K562 (cell line): ENCODE results near the gene TSTD1. TPM values are rescaled to one million over a fixed set of nuclear protein-coding genes. Genes with fewer than 3 reads are reported as not detected.
A peak's percentile ranks its signal among the peaks of the same experiment; 100 is the strongest.

ENCODE experiments used
- ATAC-seq: fragments of 200-7000 bp; cut with Tn5 transposase; 3 replicates; pipeline ENCODE4 v1.9.1; 2020; ENCODE audit warnings: moderate library complexity
- BruUV-seq: library from RNA; stranded (reverse); fragments of 400-500 nt; replicated peaks from 2 replicates; lab custom pipeline; 2021; lab: Mats Ljungman, UMichigan
- CTCF ChIA-PET: fragments of 300-600 bp; formaldehyde crosslinking; extraction: SDS; loops from one replicate; lab custom pipeline; 2021; ENCODE audit warnings: low intra/inter-chr PET ratio; lab: Yijun Ruan, JAX
- POLR2A ChIA-PET: fragments of 300-600, 350-650 bp; sonication (Branson Sonifier 250); formaldehyde crosslinking; extraction: SDS; loops from one replicate; lab custom pipeline; 2021; ENCODE audit warnings: antibody characterized with exemption, inconsistent platforms; lab: Yijun Ruan, JAX
- DNase-seq, 4 experiments: peaks; one replicate each; pipeline versions ENCODE4 v3.0.0 to v3.0.0-alpha.2; 2011 to 2018; ENCODE audit warnings: low spot score in 3 of 4, mixed read lengths in 3 of 4; ENCODE audit errors: extremely low read depth in 1 of 4
- FAIRE-seq: peaks from 2 replicates; lab custom pipeline; 2011; peaks lifted over from hg19 to GRCh38; lab: Jason Lieb, UNC
- H2AFZ ChIP-seq: 2 replicates; pipeline ENCODE4 v1.6.0; 2011; ENCODE audit warnings: low read depth, low read length, control low read depth, inconsistent platforms
- H3K27ac ChIP-seq: fragments of 200-600 bp; 3 replicates; pipeline ENCODE4 v1.8.0; 2011; ENCODE audit warnings: low read depth, mild to moderate bottlenecking, control low read depth, inconsistent platforms, low read length, moderate library complexity, mixed read lengths; ENCODE audit errors: extremely low read depth
- H3K27me3 ChIP-seq, 2 experiments: fragments of 300-600 bp in 1 of 2; 2 replicates in 1 of 2; 3 replicates in 1 of 2; pipeline versions ENCODE4 v1.6.0 to v1.8.0; 2011; ENCODE audit warnings: inconsistent platforms in 2 of 2, low read length in 2 of 2, mild to moderate bottlenecking in 1 of 2, mixed read lengths in 1 of 2, moderate library complexity in 1 of 2; ENCODE audit not compliant: control insufficient read depth in 2 of 2, insufficient read depth in 2 of 2
- H3K36me3 ChIP-seq: fragments of 300-600 bp; 3 replicates; pipeline ENCODE4 v1.8.0; 2011; ENCODE audit warnings: mild to moderate bottlenecking, low read length, inconsistent platforms; ENCODE audit not compliant: control insufficient read depth, insufficient read depth
- H3K4me1 ChIP-seq, 2 experiments: fragments of 200-600 bp in 1 of 2; replicated peaks in 1 of 2; 2 replicates in 1 of 2; 3 replicates in 1 of 2; pipeline versions ENCODE4 v1.5.1 to v1.8.0; 2011; ENCODE audit warnings: inconsistent platforms in 2 of 2, low read length in 2 of 2, mild to moderate bottlenecking in 1 of 2, mixed read lengths in 1 of 2, moderate library complexity in 1 of 2; ENCODE audit not compliant: control insufficient read depth in 2 of 2, insufficient read depth in 2 of 2
- H3K4me2 ChIP-seq: 2 replicates; pipeline ENCODE4 v1.6.1; 2011; ENCODE audit warnings: low read length, control low read depth, inconsistent platforms, mixed read lengths; ENCODE audit not compliant: insufficient read depth
- H3K4me3 ChIP-seq: fragments of 200-600 bp; sonication (generic), shearing (Covaris generic); 2 replicates; pipeline ENCODE4 v1.5.1; 2016; ENCODE audit warnings: control low read depth, inconsistent platforms
- H3K79me2 ChIP-seq: fragments of 200-600 bp; 3 replicates; pipeline ENCODE4 v1.8.0; 2011; ENCODE audit warnings: low read length, inconsistent platforms; ENCODE audit not compliant: control insufficient read depth, insufficient read depth
- H3K9ac ChIP-seq, 2 experiments: 2 replicates each; pipeline versions ENCODE4 v1.6.0 to v1.6.1; 2011; ENCODE audit warnings: low read depth in 2 of 2, low read length in 2 of 2, control low read depth in 1 of 2, inconsistent platforms in 1 of 2, mild to moderate bottlenecking in 1 of 2, mixed read lengths in 1 of 2; ENCODE audit not compliant: insufficient read depth in 1 of 2
- H3K9me1 ChIP-seq: one replicate; pipeline ENCODE4 v1.6.0; 2011; ENCODE audit warnings: inconsistent platforms, mild to moderate bottlenecking, low read length, moderate library complexity; ENCODE audit not compliant: control insufficient read depth, insufficient read depth
- H3K9me3 ChIP-seq: replicated peaks from 2 replicates; pipeline ENCODE4 v1.5.1; 2011; ENCODE audit warnings: low read depth, low read length, inconsistent platforms; ENCODE audit not compliant: control insufficient read depth, insufficient read depth
- H4K20me1 ChIP-seq: replicated peaks from 2 replicates; pipeline ENCODE4 v1.6.1; 2011; ENCODE audit warnings: low read length, inconsistent platforms, mixed read lengths; ENCODE audit not compliant: control insufficient read depth, insufficient read depth
- CEBPB ChIP-seq: fragments of 450-650 bp; IDR thresholded peaks from 2 replicates; pipeline ENCODE4 v1.6.1; 2016; ENCODE audit warnings: missing genetic modification characterization, missing compliant biosample characterization
- HSF4 ChIP-seq: fragments of 250-450 bp; sonication (Bioruptor Pico); IDR thresholded peaks from 2 replicates; pipeline ENCODE4 v2.1.2; 2022; ENCODE audit warnings: mild to moderate bottlenecking, moderate library complexity, borderline replicate concordance
- RAD51 ChIP-seq: fragments of 450-650 bp; IDR thresholded peaks from 2 replicates; pipeline ENCODE4 v1.7.1; 2016; ENCODE audit warnings: low read depth, mild to moderate bottlenecking, borderline replicate concordance
- RBM25 ChIP-seq: fragments of 200-400 bp; formaldehyde crosslinking; IDR thresholded peaks from 2 replicates; pipeline ENCODE4 v1.6.1; 2018; ENCODE audit warnings: low read length, low read depth, moderate library complexity; ENCODE audit not compliant: severe bottlenecking
- SAFB ChIP-seq: fragments of 200-400 bp; formaldehyde crosslinking; IDR thresholded peaks from 2 replicates; pipeline ENCODE4 v1.6.1; 2017; ENCODE audit warnings: low read depth, low read length, borderline replicate concordance
- SIN3A ChIP-seq, 2 experiments: fragments of 150-350 bp in 1 of 2; IDR thresholded peaks; 2 replicates each; pipeline ENCODE4 v1.6.1; 2011 to 2016; ENCODE audit warnings: borderline replicate concordance in 2 of 2, low read depth in 2 of 2, low read length in 2 of 2, mild to moderate bottlenecking in 2 of 2, moderate library complexity in 2 of 2; ENCODE audit not compliant: control insufficient read depth in 1 of 2
- U2AF2 ChIP-seq: fragments of 200-400 bp; formaldehyde crosslinking; optimal IDR thresholded peaks from 2 replicates; pipeline ENCODE3; 2017; ENCODE audit warnings: low read depth, mild to moderate bottlenecking, low read length
- YBX1 ChIP-seq: fragments of 450-650 bp; IDR thresholded peaks from 2 replicates; pipeline ENCODE4 v1.7.1; 2016; ENCODE audit warnings: mild to moderate bottlenecking
- ZNF175 ChIP-seq: fragments of 200-800 bp; sonication (Bioruptor generic); IDR thresholded peaks from 2 replicates; pipeline ENCODE4 v1.6.1; 2016; ENCODE audit warnings: low read depth, mild to moderate bottlenecking, missing genetic modification characterization, missing compliant biosample characterization
- ZNF24 ChIP-seq: fragments of 450-650 bp; IDR thresholded peaks from 2 replicates; pipeline ENCODE4 v1.6.1; 2016
- ZNF316 ChIP-seq: fragments of 450-650 bp; IDR thresholded peaks from 2 replicates; pipeline ENCODE4 v1.6.1; 2016
- ZNF57 ChIP-seq: fragments of 450-650 bp; formaldehyde crosslinking; IDR thresholded peaks from 2 replicates; pipeline ENCODE4 v1.4.0; 2020; ENCODE audit warnings: mild to moderate bottlenecking, moderate library complexity
- ZNF609 ChIP-seq: sonication (generic); formaldehyde crosslinking; IDR thresholded peaks from 2 replicates; pipeline ENCODE4 v1.8.1; 2023; ENCODE audit warnings: missing genetic modification reagents, mild to moderate bottlenecking, borderline replicate concordance
- ZNF668 ChIP-seq: fragments of 250-450 bp; sonication (Bioruptor Pico); IDR thresholded peaks from 2 replicates; pipeline ENCODE4 v1.8.0; 2022; ENCODE audit warnings: mild to moderate bottlenecking, inconsistent platforms
- whole genome bisulfite sequencing: fragments of 100-300 bp; shearing (Covaris generic); methylation state at CpG from one replicate; pipeline ENCODE4 v1.1.6; 2016; ENCODE audit warnings: low coverage, mixed read lengths; ENCODE audit not compliant: insufficient coverage; ENCODE audit errors: missing lambda C conversion rate; 5-methylcytosine and 5-hydroxymethylcytosine counted together
- in situ Hi-C: fragments of 300-500 bp; cut with MboI; formaldehyde crosslinking; loops from 4 replicates; pipeline ENCODE4 v1.15.0; 2018; ENCODE audit warnings: inconsistent platforms, mixed read lengths
- intact Hi-C: fragments of 100-400 bp; cut with micrococcal nuclease; formaldehyde crosslinking; loops from 2 replicates; pipeline ENCODE4 v1.14.2; 2022
- polyA plus RNA-seq, 8 experiments: library from polyadenylated mRNA; depleted of rRNA in 4 of 8; stranded (reverse) in 5 of 8; unstranded in 3 of 8; fragments of >200 nt; fragmentation: Nextera tagmentation in 2 of 8; fragmentation: Illumina TruSeq in 1 of 8; extraction: Ambion mirVana in 2 of 8; extraction: Trizol in 1 of 8; gene quantifications; 2 replicates each; pipeline versions ENCODE4 v1.2.1 to v1.2.3, GENCODE V29; 2011 to 2014; ENCODE audit warnings: inconsistent platforms in 1 of 8, missing spikeins in 1 of 8
- total RNA-seq, 7 experiments: library from RNA; depleted of rRNA in 6 of 7; stranded (reverse); fragments of >200 nt in 6 of 7; fragmentation: Illumina TruSeq in 2 of 7; extraction: Trizol in 2 of 7; gene quantifications; 2 replicates each; pipeline versions ENCODE4 v1.2.1 to v1.2.3, GENCODE V29; 2011 to 2021; ENCODE audit warnings: low replicate concordance in 1 of 7
- TF ChIP-seq, protein P1 (sequence below): IDR thresholded peaks from 2 replicates; pipeline ENCODE4 v1.6.1; 2012; ENCODE audit warnings: low read depth, low read length, improper control_type of control experiment, borderline replicate concordance

The TSTD1 gene
- total and polyA plus RNA-seq, 9 of the 15 experiments (the other 6 are each of a cell fraction or from before 2014, with no cell fraction given) = 0.23 to 0.53 TPM; not detected in 7

- ChIA-PET CTCF (no interaction called here), POLR2A (no interaction called here)
- in situ Hi-C loops = loop anchor here (25.0 kb wide), 1 partner anchor 240 kb away; no protein-coding TSS in a partner anchor
- H2AFZ ChIP-seq = no peak overlapping the region
- no peaks in the 10 kb centered on the region for H3K9me3 ChIP-seq
- 37% methylated on average over 9 of the region's 9 CpGs for WGBS
- no peak overlapping the region for H3K4me3 ChIP-seq
- no peaks in the 10 kb centered on the region for H3K27me3 ChIP-seq
- H3K9me1 ChIP-seq = no peaks in the 10 kb centered on the region
- intact Hi-C loops = loop anchor here (10.0 kb wide), 1 partner anchor 57 kb away; the partner anchor contains the start of gene DEDD
- BruUV-seq = no TSS peak
- no peak overlapping the region for H3K4me2 ChIP-seq
- ATAC-seq (no peak), DNase-seq (no peak), FAIRE-seq (no peak)
- H3K79me2 ChIP-seq = no peaks in the 10 kb centered on the region
- H3K9ac ChIP-seq = peak overlapping the region in 1 of 2 experiments; percentile 79; a peak in 2 of 4 replicates
- H3K27ac ChIP-seq = no peak overlapping the region
- H3K4me1 ChIP-seq = peaks cover 5 to 25% of the 10 kb centered on the region in 2 experiments; a peak in 3 of 5 replicates
- no peaks in the 10 kb centered on the region for H3K36me3 ChIP-seq
- no peaks in the 10 kb centered on the region for H4K20me1 ChIP-seq
- TF ChIP-seq, protein P1, sequence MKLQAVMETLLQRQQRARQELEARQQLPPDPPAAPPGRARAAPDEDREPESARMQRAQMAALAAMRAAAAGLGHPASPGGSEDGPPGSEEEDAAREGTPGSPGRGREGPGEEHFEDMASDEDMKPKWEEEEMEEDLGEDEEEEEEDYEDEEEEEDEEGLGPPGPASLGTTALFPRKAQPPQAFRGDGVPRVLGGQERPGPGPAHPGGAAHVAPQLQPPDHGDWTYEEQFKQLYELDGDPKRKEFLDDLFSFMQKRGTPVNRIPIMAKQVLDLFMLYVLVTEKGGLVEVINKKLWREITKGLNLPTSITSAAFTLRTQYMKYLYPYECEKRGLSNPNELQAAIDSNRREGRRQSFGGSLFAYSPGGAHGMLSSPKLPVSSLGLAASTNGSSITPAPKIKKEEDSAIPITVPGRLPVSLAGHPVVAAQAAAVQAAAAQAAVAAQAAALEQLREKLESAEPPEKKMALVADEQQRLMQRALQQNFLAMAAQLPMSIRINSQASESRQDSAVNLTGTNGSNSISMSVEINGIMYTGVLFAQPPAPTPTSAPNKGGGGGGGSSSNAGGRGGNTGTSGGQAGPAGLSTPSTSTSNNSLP = no peak
- TF ChIP-seq RBM25 (no peak), SAFB (no peak), CEBPB (no peak), ZNF316 (no peak), YBX1 (no peak), HSF4 (CRISPR knock-in tag) (no peak), RAD51 (no peak), SIN3A (IDR thresholded peaks at IDR 0.05; ENCODE audit: borderline replicate concordance in 2 of 2, control insufficient read depth in 1 of 2, low read depth in 2 of 2, low read length in 2 of 2) (no peak), ZNF668 (no peak), ZNF24 (no peak), ZNF175 (CRISPR knock-in tag) (no peak), ZNF57 (CRISPR knock-in tag) (no peak), ZNF609 (CRISPR knock-in tag) (no peak), U2AF2 (no peak)
Observed at GRCh38 chr1:161077426-161077825, 38.7 kb upstream of the TSTD1 start.
